HG03139 (cell line): ENCODE measurements around the gene BCL6.

Source experiments
- ATAC-seq: cut with Tn5 transposase; IDR thresholded peaks from one replicate; pipeline ENCODE4 v1.9.1; 2021; ENCODE audit not compliant: unreplicated experiment

The BCL6 gene

GRCh38 chr3:187745201-187746058 is at the start of gene BCL6:
TSS of gene BCL6 (minus strand) at chr3:187745468. CDS start at chr3:187733693, 11,775 bp downstream.
- peak; percentile 60 for ATAC-seq

GRCh38 chr3:187794731-187795130 is 49.5 kb upstream of the BCL6 start:
- no peak for ATAC-seq

- no peak for ATAC-seq
These were observed 48.4 kb upstream of the BCL6 start for GRCh38 chr3:187793618-187794017.

GRCh38 chr3:187792521-187792920 is 47.3 kb upstream of the BCL6 start:
- ATAC-seq = no peak

- no peak for ATAC-seq
These were observed 44.6 kb upstream of the BCL6 start for GRCh38 chr3:187789872-187790271.

GRCh38 chr3:187788984-187789857 is 44.0 kb upstream of the BCL6 start:
- no peak for ATAC-seq

GRCh38 chr3:187783098-187783497 is 37.8 kb upstream of the BCL6 start:
- no peak for ATAC-seq

GRCh38 chr3:187782006-187782405 is 36.7 kb upstream of the BCL6 start:
- ATAC-seq = no peak

- ATAC-seq = no peak
These were observed 35.7 kb upstream of the BCL6 start for GRCh38 chr3:187781001-187781400.

GRCh38 chr3:187778726-187779125 is 33.5 kb upstream of the BCL6 start:
- no peak for ATAC-seq

GRCh38 chr3:187777331-187777941 is 32.2 kb upstream of the BCL6 start:
- no peak for ATAC-seq

- ATAC-seq = no peak
These were observed 30.3 kb upstream of the BCL6 start for GRCh38 chr3:187775549-187775948.

- no peak for ATAC-seq
These were observed 29.0 kb upstream of the BCL6 start for GRCh38 chr3:187774185-187774789.

- peak; percentile 66 for ATAC-seq
These were observed 28.2 kb upstream of the BCL6 start for GRCh38 chr3:187773233-187774184.

GRCh38 chr3:187770224-187770623 is 25.0 kb upstream of the BCL6 start:
- ATAC-seq = no peak

GRCh38 chr3:187769771-187770170 is 24.5 kb upstream of the BCL6 start:
- no peak for ATAC-seq

- no peak for ATAC-seq
These were observed 22.2 kb upstream of the BCL6 start for GRCh38 chr3:187767266-187768012.

GRCh38 chr3:187765342-187765741 is 20.1 kb upstream of the BCL6 start:
- no peak for ATAC-seq
